Mesenchymal stem cell (in vitro differentiated cells and primary cell): ENCODE results near the gene GNB4.

Experiments used
- DNase-seq: peaks from one replicate; pipeline ENCODE4 v3.0.0-alpha.2; 2013
- H2AFZ ChIP-seq: one replicate; pipeline ENCODE4 v1.6.1; 2013; ENCODE audit warnings: low read depth, mild to moderate bottlenecking, control low read depth, inconsistent platforms, low read length, moderate library complexity
- H2AK5ac ChIP-seq: 2 replicates; pipeline ENCODE4 v1.6.1; 2013; ENCODE audit warnings: low read length, moderate library complexity, mild to moderate bottlenecking, inconsistent platforms; ENCODE audit not compliant: severe bottlenecking
- H2BK120ac ChIP-seq: one replicate; pipeline ENCODE4 v1.6.1; 2013; ENCODE audit warnings: low read depth, mild to moderate bottlenecking, inconsistent platforms, low read length, moderate library complexity
- H2BK12ac ChIP-seq, 2 experiments: one replicate each; pipeline ENCODE4 v1.6.1; 2013; ENCODE audit warnings: inconsistent platforms in 2 of 2, low read length in 2 of 2, mild to moderate bottlenecking in 2 of 2, moderate library complexity in 2 of 2, control low read depth in 1 of 2
- H2BK15ac ChIP-seq: one replicate; pipeline ENCODE4 v1.6.1; 2013; ENCODE audit warnings: mild to moderate bottlenecking, low read depth, inconsistent platforms; ENCODE audit not compliant: poor library complexity, severe bottlenecking
- H2BK5ac ChIP-seq: 2 replicates; pipeline ENCODE4 v1.6.1; 2013; ENCODE audit warnings: low read depth, mild to moderate bottlenecking, low read length, control low read depth, inconsistent platforms; ENCODE audit not compliant: poor library complexity, severe bottlenecking
- H3K14ac ChIP-seq, 2 experiments: one replicate each; pipeline ENCODE4 v1.6.1; 2013; ENCODE audit warnings: inconsistent platforms in 2 of 2, low read length in 2 of 2, control low read depth in 1 of 2, mild to moderate bottlenecking in 1 of 2, moderate library complexity in 1 of 2
- H3K18ac ChIP-seq, 2 experiments: one replicate each; pipeline ENCODE4 v1.6.1; 2013; ENCODE audit warnings: inconsistent platforms in 2 of 2, low read length in 2 of 2, control low read depth in 1 of 2, low read depth in 1 of 2, mild to moderate bottlenecking in 1 of 2
- H3K23ac ChIP-seq, 2 experiments: one replicate each; pipeline ENCODE4 v1.6.1; 2013; ENCODE audit warnings: inconsistent platforms in 2 of 2, low read length in 2 of 2, mild to moderate bottlenecking in 2 of 2, moderate library complexity in 2 of 2, control low read depth in 1 of 2
- H3K27ac ChIP-seq: 2 replicates; pipeline ENCODE4 v1.5.1; 2013; ENCODE audit warnings: mild to moderate bottlenecking, moderate library complexity, low read length, control low read depth, inconsistent platforms; ENCODE audit not compliant: poor library complexity, severe bottlenecking
- H3K27me3 ChIP-seq, 2 experiments: 2 replicates each; pipeline versions ENCODE4 v1.6.1 to v1.7.0; 2013; ENCODE audit warnings: low read length in 2 of 2, mild to moderate bottlenecking in 2 of 2, moderate library complexity in 2 of 2, control low read depth in 1 of 2, inconsistent platforms in 1 of 2; ENCODE audit not compliant: control insufficient read depth in 1 of 2, insufficient read depth in 1 of 2
- H3K36me3 ChIP-seq, 2 experiments: 2 replicates each; pipeline versions ENCODE4 v1.6.1 to v1.7.0; 2013; ENCODE audit warnings: low read length in 2 of 2, control low read depth in 1 of 2, inconsistent platforms in 1 of 2, low read depth in 1 of 2, mild to moderate bottlenecking in 1 of 2; ENCODE audit not compliant: insufficient read depth in 2 of 2, control insufficient read depth in 1 of 2
- H3K4ac ChIP-seq, 2 experiments: one replicate each; pipeline ENCODE4 v1.6.1; 2013; ENCODE audit warnings: inconsistent platforms in 2 of 2, low read length in 2 of 2, mild to moderate bottlenecking in 2 of 2, moderate library complexity in 2 of 2, control low read depth in 1 of 2, low read depth in 1 of 2
- H3K4me1 ChIP-seq: 2 replicates; pipeline ENCODE4 v1.6.1; 2013; ENCODE audit warnings: low read depth, low read length, control low read depth; ENCODE audit not compliant: control insufficient read depth, insufficient read depth
- H3K4me2 ChIP-seq: 2 replicates; pipeline ENCODE4 v1.6.1; 2013; ENCODE audit warnings: low read length, mild to moderate bottlenecking, inconsistent platforms; ENCODE audit not compliant: poor library complexity, severe bottlenecking
- H3K4me3 ChIP-seq, 2 experiments: 2 replicates each; pipeline versions ENCODE4 v1.5.1 to v1.7.0; 2013; ENCODE audit warnings: low read length in 2 of 2, mild to moderate bottlenecking in 2 of 2, control low read depth in 1 of 2, low read depth in 1 of 2; ENCODE audit not compliant: insufficient read depth in 1 of 2
- H3K79me1 ChIP-seq: replicated peaks from 2 replicates; pipeline ENCODE4 v1.6.1; 2013; ENCODE audit warnings: mild to moderate bottlenecking, control low read depth, low read length, inconsistent platforms; ENCODE audit not compliant: poor library complexity, severe bottlenecking
- H3K9ac ChIP-seq: 2 replicates; pipeline ENCODE4 v1.7.0; 2013; ENCODE audit warnings: mild to moderate bottlenecking, low read length, moderate library complexity
- H3K9me3 ChIP-seq: 2 replicates; pipeline ENCODE4 v1.7.0; 2013; ENCODE audit warnings: mild to moderate bottlenecking, low read length; ENCODE audit not compliant: control insufficient read depth
- H4K8ac ChIP-seq: one replicate; pipeline ENCODE4 v1.6.1; 2013; ENCODE audit warnings: inconsistent platforms, mild to moderate bottlenecking, low read length, moderate library complexity
- H4K91ac ChIP-seq: one replicate; pipeline ENCODE4 v1.6.1; 2013; ENCODE audit warnings: mild to moderate bottlenecking, low read length, inconsistent platforms
- WGBS: methylation state at CpG from one replicate; pipeline ENCODE4 v1.1.7; 2013; ENCODE audit warnings: mixed read lengths; 5-methylcytosine and 5-hydroxymethylcytosine counted together

Gene GNB4

GRCh38 chr3:179432451-179432850 is 18.8 kb downstream of the GNB4 start:
- Histone ChIP-seq H4K91ac (no peak overlapping the region), H3K4me1 (peaks cover 9% of the 10 kb centered on the region), H3K9ac (peak overlapping the region; percentile 42), H3K4me3 (no peak overlapping the region), H3K27me3 (no peaks in the 10 kb centered on the region), H3K14ac (no peak overlapping the region), H2BK15ac (no peak overlapping the region), H3K9me3 (no peaks in the 10 kb centered on the region), H2BK5ac (no peak overlapping the region), H3K4ac (no peak overlapping the region), H2AFZ (no peak overlapping the region), H2AK5ac (no peak overlapping the region), H3K36me3 (peaks cover 3 to 5% of the 10 kb centered on the region in 2 experiments), H4K8ac (no peak overlapping the region), H3K4me2 (no peak overlapping the region), H3K18ac (no peak overlapping the region), H3K27ac (no peak overlapping the region), H3K23ac (no peak overlapping the region), H2BK12ac (no peak overlapping the region), H3K79me1 (peaks cover 12% of the 10 kb centered on the region), H2BK120ac (no peak overlapping the region)
- WGBS: no CpG with 5 or more reads among the region's 1 CpG
- DNase-seq: no peak

GRCh38 chr3:179432021-179432420 is 19.2 kb downstream of the GNB4 start:
- WGBS: 100% methylated on average over 2 of the region's 3 CpGs
- Histone ChIP-seq H3K4me1 (peaks cover 9% of the 10 kb centered on the region), H4K8ac (no peak overlapping the region), H3K4me2 (no peak overlapping the region), H3K36me3 (peaks cover 5% of the 10 kb centered on the region in 2 experiments), H3K14ac (no peak overlapping the region), H3K23ac (no peak overlapping the region), H3K27me3 (no peaks in the 10 kb centered on the region), H2BK12ac (no peak overlapping the region), H3K18ac (no peak overlapping the region), H2BK15ac (no peak overlapping the region), H4K91ac (no peak overlapping the region), H3K9ac (peak overlapping the region; percentile 42), H3K9me3 (no peaks in the 10 kb centered on the region), H3K27ac (no peak overlapping the region), H3K4ac (no peak overlapping the region), H2AFZ (no peak overlapping the region), H2BK120ac (no peak overlapping the region), H3K4me3 (no peak overlapping the region), H3K79me1 (peaks cover 12% of the 10 kb centered on the region), H2BK5ac (no peak overlapping the region), H2AK5ac (no peak overlapping the region)
- peak; percentile 31 for DNase-seq

GRCh38 chr3:179430277-179430870 is 20.9 kb downstream of the GNB4 start:
- H2BK12ac ChIP-seq: no peak overlapping the region

GRCh38 chr3:179428876-179429548 is 22.3 kb downstream of the GNB4 start:
- no peaks in the 10 kb centered on the region for H3K27me3 ChIP-seq
- H3K36me3 ChIP-seq: peaks cover 17 to 29% of the 10 kb centered on the region in 2 experiments
- no peak overlapping the region for H3K18ac ChIP-seq
- WGBS: 92% methylated on average over 7 of the region's 8 CpGs
- no peak overlapping the region for H4K91ac ChIP-seq
- H3K79me1 ChIP-seq: peaks cover 22% of the 10 kb centered on the region
- H3K4ac ChIP-seq: no peak overlapping the region
- H3K4me1 ChIP-seq: peaks cover 6% of the 10 kb centered on the region
- H2AFZ ChIP-seq: no peak overlapping the region
- DNase-seq: no peak
- no peak overlapping the region for H3K9ac ChIP-seq
- no peak overlapping the region for H2BK5ac ChIP-seq
- H2BK120ac ChIP-seq: no peak overlapping the region
- H2BK12ac ChIP-seq: no peak overlapping the region
- H3K9me3 ChIP-seq: no peaks in the 10 kb centered on the region
- no peak overlapping the region for H3K27ac ChIP-seq
- H2AK5ac ChIP-seq: no peak overlapping the region
- no peak overlapping the region for H3K23ac ChIP-seq
- H4K8ac ChIP-seq: no peak overlapping the region
- no peak overlapping the region for H2BK15ac ChIP-seq
- H3K14ac ChIP-seq: no peak overlapping the region
- no peak overlapping the region for H3K4me3 ChIP-seq
- H3K4me2 ChIP-seq: no peak overlapping the region

More at GRCh38 chr3:179430277-179430870, 20.9 kb downstream of the GNB4 start:
- no peak overlapping the region for H2BK15ac ChIP-seq
- no peak overlapping the region for H2BK120ac ChIP-seq
- H2AK5ac ChIP-seq: no peak overlapping the region
- H3K4ac ChIP-seq: no peak overlapping the region
- H3K9ac ChIP-seq: no peak overlapping the region
- no peak overlapping the region for H4K8ac ChIP-seq
- H3K4me2 ChIP-seq: no peak overlapping the region
- H3K4me1 ChIP-seq: peaks cover 9% of the 10 kb centered on the region
- H3K14ac ChIP-seq: no peak overlapping the region
- no peak overlapping the region for H2AFZ ChIP-seq
- no peak overlapping the region for H3K27ac ChIP-seq
- H3K18ac ChIP-seq: no peak overlapping the region
- 100% methylated on average over 2 of the region's 2 CpGs for WGBS
- no peaks in the 10 kb centered on the region for H3K27me3 ChIP-seq
- peaks cover 7 to 16% of the 10 kb centered on the region in 2 experiments for H3K36me3 ChIP-seq
- H3K9me3 ChIP-seq: no peaks in the 10 kb centered on the region
- H3K23ac ChIP-seq: no peak overlapping the region
- peaks cover 15% of the 10 kb centered on the region for H3K79me1 ChIP-seq
- no peak for DNase-seq
- H3K4me3 ChIP-seq: no peak overlapping the region
- H2BK5ac ChIP-seq: no peak overlapping the region
- H4K91ac ChIP-seq: no peak overlapping the region
